Lower leg skin (tissue), 4 donors: ENCODE measurements around the gene ELSPBP1. TPM values are rescaled to one million over a fixed set of nuclear protein-coding genes. Genes with fewer than 3 reads are reported as not detected.
"Not testable (repeated sequence)": the region's sequence is repeated elsewhere in the genome, so short reads cannot be mapped to it uniquely, and the experiment has no call there.

ENCODE experiments used
- DNase-seq, 2 donors: peaks; one replicate each; pipeline ENCODE4 v3.0.0-alpha.2; 2019; ENCODE audit warnings: low spot score in 2 of 2
- H3K4me3 ChIP-seq: fragments of 200-600 bp; sonication (generic); 2 replicates; pipeline ENCODE4 v1.5.1; 2017; ENCODE audit warnings: mild to moderate bottlenecking, low read depth; ENCODE audit not compliant: poor library complexity, severe bottlenecking
- POLR2A ChIP-seq, 2 donors: fragments of 450-650 bp; IDR thresholded peaks; one replicate each; pipeline ENCODE4 v1.6.1; 2016 to 2017; ENCODE audit warnings: antibody characterized with exemption in 2 of 2, mild to moderate bottlenecking in 1 of 2, moderate library complexity in 1 of 2
- WGBS, 2 donors: methylation state at CpG; one replicate each; pipeline ENCODE4 v1.1.5; 2018; 5-methylcytosine and 5-hydroxymethylcytosine counted together
- intact Hi-C: fragments of 100-400 bp; cut with DNase I; formaldehyde crosslinking; loops from one replicate; pipeline ENCODE4 v1.15.0; 2023; ENCODE audit warnings: low total_unique reads
- total RNA-seq, 4 donors: library from RNA; depleted of rRNA; stranded (reverse); fragments of >200 nt; gene quantifications; one replicate each; pipeline ENCODE4 v1.1.0, GENCODE V29; 2016
- TF ChIP-seq, protein P1 (sequence below), 3 donors: fragments of 450-650 bp; IDR thresholded peaks; one replicate each; pipeline ENCODE4 v1.5.1; 2016; ENCODE audit warnings: antibody characterized with exemption in 3 of 3, mild to moderate bottlenecking in 3 of 3, moderate library complexity in 2 of 3

ELSPBP1 gene
- total RNA-seq, 4 donors from 2014 or later, result not detected

DNA sequence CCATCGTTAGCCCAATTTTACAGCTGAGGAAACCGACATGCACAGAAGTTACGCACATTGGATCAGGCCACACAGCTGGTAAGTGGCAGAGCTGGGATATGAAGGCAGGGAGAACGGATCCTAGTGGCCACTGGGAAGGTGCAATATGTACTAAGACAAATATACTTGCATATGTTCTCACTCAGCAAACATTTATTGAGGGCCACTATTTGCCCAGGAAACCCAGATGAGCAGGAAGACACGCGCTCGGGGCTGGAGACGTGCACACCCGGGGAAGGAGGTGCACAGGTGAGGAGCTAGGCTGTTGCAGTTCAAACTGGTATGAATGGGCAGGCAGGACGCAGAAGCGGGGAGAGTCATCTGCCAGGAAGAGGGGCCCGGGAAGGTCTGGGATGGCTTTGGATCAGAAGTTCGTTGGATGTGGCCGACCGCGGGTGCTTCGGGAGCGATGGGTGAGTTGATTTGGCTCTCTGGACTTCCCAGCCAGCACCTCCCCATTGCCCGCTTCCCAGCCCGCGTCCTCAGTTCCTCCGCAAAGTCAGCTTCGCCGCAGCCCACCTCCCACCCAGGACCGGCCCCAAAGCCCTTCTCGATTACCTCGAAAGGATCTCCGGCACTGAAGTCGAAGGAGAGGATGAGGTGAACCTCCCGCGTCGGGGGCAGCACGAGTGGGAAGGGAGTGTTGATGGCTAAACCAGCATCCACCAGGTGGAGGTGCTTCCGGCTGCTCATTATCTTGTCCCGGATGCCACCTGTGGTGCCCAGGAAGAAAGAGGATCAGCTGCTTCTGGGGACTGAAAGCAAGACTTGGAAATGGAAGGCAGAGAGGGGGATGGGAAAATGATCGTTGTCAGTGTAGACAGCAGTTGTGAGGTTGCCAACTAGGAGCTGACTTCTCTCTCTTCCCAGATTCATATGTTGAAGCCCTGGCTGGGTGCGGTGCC, 67.2 kb downstream of the ELSPBP1 start:
- TF ChIP-seq, protein P1, sequence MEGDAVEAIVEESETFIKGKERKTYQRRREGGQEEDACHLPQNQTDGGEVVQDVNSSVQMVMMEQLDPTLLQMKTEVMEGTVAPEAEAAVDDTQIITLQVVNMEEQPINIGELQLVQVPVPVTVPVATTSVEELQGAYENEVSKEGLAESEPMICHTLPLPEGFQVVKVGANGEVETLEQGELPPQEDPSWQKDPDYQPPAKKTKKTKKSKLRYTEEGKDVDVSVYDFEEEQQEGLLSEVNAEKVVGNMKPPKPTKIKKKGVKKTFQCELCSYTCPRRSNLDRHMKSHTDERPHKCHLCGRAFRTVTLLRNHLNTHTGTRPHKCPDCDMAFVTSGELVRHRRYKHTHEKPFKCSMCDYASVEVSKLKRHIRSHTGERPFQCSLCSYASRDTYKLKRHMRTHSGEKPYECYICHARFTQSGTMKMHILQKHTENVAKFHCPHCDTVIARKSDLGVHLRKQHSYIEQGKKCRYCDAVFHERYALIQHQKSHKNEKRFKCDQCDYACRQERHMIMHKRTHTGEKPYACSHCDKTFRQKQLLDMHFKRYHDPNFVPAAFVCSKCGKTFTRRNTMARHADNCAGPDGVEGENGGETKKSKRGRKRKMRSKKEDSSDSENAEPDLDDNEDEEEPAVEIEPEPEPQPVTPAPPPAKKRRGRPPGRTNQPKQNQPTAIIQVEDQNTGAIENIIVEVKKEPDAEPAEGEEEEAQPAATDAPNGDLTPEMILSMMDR (IDR thresholded peaks at IDR 0.05), result no peak
- TF ChIP-seq POLR2A (IDR thresholded peaks at IDR 0.05), result no peak
- no peak for DNase-seq
- no peak overlapping the region for H3K4me3 ChIP-seq
- WGBS, 2 donors, result 63 to 69% methylated on average over 37 of the region's 37 CpGs
- intact Hi-C loops, result no loop called here

DNA sequence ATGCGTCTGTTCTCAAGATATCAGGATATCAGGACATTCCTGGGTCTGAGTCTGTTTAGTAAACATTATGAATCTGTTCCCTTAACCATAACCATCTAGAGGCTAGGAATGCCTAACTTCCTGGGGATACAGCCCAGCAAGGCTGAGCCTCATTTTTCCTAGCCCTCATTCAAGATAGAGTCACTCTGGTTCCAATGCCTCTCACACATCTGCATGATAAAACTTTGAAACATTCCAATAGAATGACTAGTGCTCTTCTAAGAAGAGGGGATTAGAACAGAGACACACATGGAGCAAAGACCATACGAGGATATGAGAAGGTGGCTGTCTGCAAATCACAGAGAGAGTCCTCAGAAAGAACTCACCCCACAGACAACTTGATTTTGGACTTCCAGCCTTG, 70.1 kb downstream of the ELSPBP1 start:
- 77 to 84% methylated on average over 2 of the region's 2 CpGs for WGBS, 2 donors
- TF ChIP-seq, protein P1 (IDR thresholded peaks at IDR 0.05), result no peak
- no peak for TF ChIP-seq POLR2A (IDR thresholded peaks at IDR 0.05)
- no peak for DNase-seq
- intact Hi-C loops, result no loop called here
- H3K4me3 ChIP-seq, result no peak overlapping the region

DNA sequence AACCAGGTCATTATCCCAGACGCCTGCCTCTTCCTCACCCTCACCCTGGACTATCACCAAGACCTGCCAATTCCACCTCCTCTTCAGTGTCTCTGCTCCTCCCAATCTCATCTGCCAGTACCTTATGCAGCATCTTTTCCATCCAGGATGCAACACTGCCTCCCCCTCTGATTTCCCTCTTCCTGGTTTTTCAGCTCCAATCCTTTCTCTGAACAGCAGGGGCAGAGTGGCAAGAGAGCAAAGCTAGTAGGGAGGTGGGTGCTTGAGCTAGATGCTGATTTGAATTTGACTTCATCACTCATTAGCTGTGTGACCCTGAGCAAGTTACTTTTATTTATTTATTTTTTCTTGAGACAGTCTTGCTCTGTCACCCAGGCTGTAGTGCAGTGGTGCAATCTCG, 75.0 kb downstream of the ELSPBP1 start:
- WGBS, 2 donors, result 72 to 75% methylated on average over 2 of the region's 2 CpGs
- TF ChIP-seq POLR2A (IDR thresholded peaks at IDR 0.05), result no peak
- TF ChIP-seq, protein P1 (IDR thresholded peaks at IDR 0.05), result no peak
- intact Hi-C loops, result no loop called here

DNA sequence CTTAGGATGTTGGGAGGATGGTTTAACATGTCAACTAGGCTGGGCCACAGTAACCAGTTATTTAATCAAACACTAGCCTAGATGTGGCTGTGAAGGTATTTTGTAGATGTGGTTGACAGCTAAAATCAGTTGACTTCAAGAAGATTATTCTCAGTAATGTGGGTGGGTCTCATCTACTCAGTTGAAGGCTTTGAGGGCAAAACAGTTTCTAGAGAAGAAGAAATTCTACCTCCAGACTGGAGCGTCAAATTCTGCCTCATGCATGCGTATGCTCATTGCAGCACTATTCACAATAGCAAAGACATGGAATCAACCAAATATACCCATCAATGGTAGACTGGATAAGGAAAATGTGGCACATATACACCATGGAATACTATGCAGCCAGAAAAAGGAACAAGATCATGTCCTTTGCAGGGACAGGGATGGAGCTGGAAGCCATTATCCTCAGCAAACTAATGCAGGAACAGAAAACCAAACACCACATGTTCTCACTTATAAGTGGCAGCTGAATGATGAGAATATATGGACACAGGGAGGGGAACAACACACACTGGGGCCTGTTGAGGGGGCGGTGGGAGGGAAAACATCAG, 75.8 kb downstream of the ELSPBP1 start:
- intact Hi-C loops, H3K4me3 ChIP-seq, DNase-seq: not testable (repeated sequence)
- 93 to 94% methylated on average over 3 of the region's 3 CpGs for WGBS, 2 donors

More for the DNA sequence above, 75.0 kb downstream of the ELSPBP1 start:
- no peak overlapping the region for H3K4me3 ChIP-seq
- DNase-seq, result no peak

Other genes starting within 250 kb of the ELSPBP1 start
- gene NOP53, start 249.1 kb upstream of the ELSPBP1 start, total RNA-seq, result 100 to 1,000 TPM; 537 to 842 (median 746) TPM
- 100 to 1,000 TPM; 487 to 722 (median 609) TPM for gene SELENOW, start 215.9 kb upstream of the ELSPBP1 start, total RNA-seq
- not detected for gene TPRX1, start 190.1 kb upstream of the ELSPBP1 start, total RNA-seq
- gene CRX, start 172.7 kb upstream of the ELSPBP1 start, total RNA-seq, result not detected
- gene TPRX2, start 135.4 kb upstream of the ELSPBP1 start, total RNA-seq, result not detected
- gene SULT2A1, start 108.3 kb upstream of the ELSPBP1 start, total RNA-seq, result not detected
- gene BSPH1, start 2.5 kb upstream of the ELSPBP1 start, total RNA-seq, result not detected
- not detected for gene CABP5, start 49.4 kb downstream of the ELSPBP1 start, total RNA-seq
- gene PLA2G4C, start 116.2 kb downstream of the ELSPBP1 start, total RNA-seq, result 1 to 10 TPM; 1.4 to 7.6 (median 4.5) TPM
- 10 to 100 TPM; 20.8 to 44.2 (median 32.9) TPM for gene LIG1, start 175.7 kb downstream of the ELSPBP1 start, total RNA-seq
- gene ZSWIM9, start 176.0 kb downstream of the ELSPBP1 start, total RNA-seq, result 1 to 10 TPM; 5.5 to 9.9 (median 6.9) TPM